K562 (cell line): Measurements from ENCODE around the gene DEF6. TPM values are rescaled to one million over a fixed set of nuclear protein-coding genes. Genes with fewer than 3 reads are reported as not detected.

ENCODE experiments used
- ATAC-seq: fragments of 200-7000 bp; cut with Tn5 transposase; 3 replicates; pipeline ENCODE4 v1.9.1; 2020; ENCODE audit warnings: moderate library complexity
- BruUV-seq: library from RNA; stranded (reverse); fragments of 400-500 nt; replicated peaks from 2 replicates; lab custom pipeline; 2021; lab: Mats Ljungman, UMichigan
- CTCF ChIA-PET: fragments of 300-600 bp; formaldehyde crosslinking; extraction: SDS; loops from one replicate; lab custom pipeline; 2021; ENCODE audit warnings: low intra/inter-chr PET ratio; lab: Yijun Ruan, JAX
- POLR2A ChIA-PET: fragments of 300-600, 350-650 bp; sonication (Branson Sonifier 250); formaldehyde crosslinking; extraction: SDS; loops from one replicate; lab custom pipeline; 2021; ENCODE audit warnings: antibody characterized with exemption, inconsistent platforms; lab: Yijun Ruan, JAX
- DNase-seq, 4 experiments: peaks; one replicate each; pipeline versions ENCODE4 v3.0.0 to v3.0.0-alpha.2; 2011 to 2018; ENCODE audit warnings: low spot score in 3 of 4, mixed read lengths in 3 of 4; ENCODE audit errors: extremely low read depth in 1 of 4
- FAIRE-seq: peaks from 2 replicates; lab custom pipeline; 2011; peaks lifted over from hg19 to GRCh38; lab: Jason Lieb, UNC
- H2AFZ ChIP-seq: 2 replicates; pipeline ENCODE4 v1.6.0; 2011; ENCODE audit warnings: low read depth, low read length, control low read depth, inconsistent platforms
- H3K27ac ChIP-seq: fragments of 200-600 bp; 3 replicates; pipeline ENCODE4 v1.8.0; 2011; ENCODE audit warnings: low read depth, mild to moderate bottlenecking, control low read depth, inconsistent platforms, low read length, moderate library complexity, mixed read lengths; ENCODE audit errors: extremely low read depth
- H3K27me3 ChIP-seq, 2 experiments: fragments of 300-600 bp in 1 of 2; 2 replicates in 1 of 2; 3 replicates in 1 of 2; pipeline versions ENCODE4 v1.6.0 to v1.8.0; 2011; ENCODE audit warnings: inconsistent platforms in 2 of 2, low read length in 2 of 2, mild to moderate bottlenecking in 1 of 2, mixed read lengths in 1 of 2, moderate library complexity in 1 of 2; ENCODE audit not compliant: control insufficient read depth in 2 of 2, insufficient read depth in 2 of 2
- H3K36me3 ChIP-seq: fragments of 300-600 bp; 3 replicates; pipeline ENCODE4 v1.8.0; 2011; ENCODE audit warnings: mild to moderate bottlenecking, low read length, inconsistent platforms; ENCODE audit not compliant: control insufficient read depth, insufficient read depth
- H3K4me1 ChIP-seq, 2 experiments: fragments of 200-600 bp in 1 of 2; replicated peaks in 1 of 2; 2 replicates in 1 of 2; 3 replicates in 1 of 2; pipeline versions ENCODE4 v1.5.1 to v1.8.0; 2011; ENCODE audit warnings: inconsistent platforms in 2 of 2, low read length in 2 of 2, mild to moderate bottlenecking in 1 of 2, mixed read lengths in 1 of 2, moderate library complexity in 1 of 2; ENCODE audit not compliant: control insufficient read depth in 2 of 2, insufficient read depth in 2 of 2
- H3K4me2 ChIP-seq: 2 replicates; pipeline ENCODE4 v1.6.1; 2011; ENCODE audit warnings: low read length, control low read depth, inconsistent platforms, mixed read lengths; ENCODE audit not compliant: insufficient read depth
- H3K4me3 ChIP-seq: fragments of 200-600 bp; sonication (generic), shearing (Covaris generic); 2 replicates; pipeline ENCODE4 v1.5.1; 2016; ENCODE audit warnings: control low read depth, inconsistent platforms
- H3K79me2 ChIP-seq: fragments of 200-600 bp; 3 replicates; pipeline ENCODE4 v1.8.0; 2011; ENCODE audit warnings: low read length, inconsistent platforms; ENCODE audit not compliant: control insufficient read depth, insufficient read depth
- H3K9ac ChIP-seq, 2 experiments: 2 replicates each; pipeline versions ENCODE4 v1.6.0 to v1.6.1; 2011; ENCODE audit warnings: low read depth in 2 of 2, low read length in 2 of 2, control low read depth in 1 of 2, inconsistent platforms in 1 of 2, mild to moderate bottlenecking in 1 of 2, mixed read lengths in 1 of 2; ENCODE audit not compliant: insufficient read depth in 1 of 2
- H3K9me1 ChIP-seq: one replicate; pipeline ENCODE4 v1.6.0; 2011; ENCODE audit warnings: inconsistent platforms, mild to moderate bottlenecking, low read length, moderate library complexity; ENCODE audit not compliant: control insufficient read depth, insufficient read depth
- H3K9me3 ChIP-seq: replicated peaks from 2 replicates; pipeline ENCODE4 v1.5.1; 2011; ENCODE audit warnings: low read depth, low read length, inconsistent platforms; ENCODE audit not compliant: control insufficient read depth, insufficient read depth
- H4K20me1 ChIP-seq: replicated peaks from 2 replicates; pipeline ENCODE4 v1.6.1; 2011; ENCODE audit warnings: low read length, inconsistent platforms, mixed read lengths; ENCODE audit not compliant: control insufficient read depth, insufficient read depth
- CBX5 ChIP-seq: IDR thresholded peaks from 2 replicates; pipeline ENCODE4 v1.6.1; 2014; ENCODE audit warnings: low read depth, borderline replicate concordance
- NR2F6 ChIP-seq: fragments of 450-650 bp; formaldehyde crosslinking; IDR thresholded peaks from 2 replicates; pipeline ENCODE4 v1.4.0; 2020; ENCODE audit warnings: mild to moderate bottlenecking
- TGIF2 ChIP-seq: sonication (generic); formaldehyde crosslinking; IDR thresholded peaks from 2 replicates; pipeline ENCODE4 v1.8.1; 2022; ENCODE audit warnings: mild to moderate bottlenecking, missing genetic modification reagents, moderate library complexity
- WGBS: fragments of 100-300 bp; shearing (Covaris generic); methylation state at CpG from one replicate; pipeline ENCODE4 v1.1.6; 2016; ENCODE audit warnings: low coverage, mixed read lengths; ENCODE audit not compliant: insufficient coverage; ENCODE audit errors: missing lambda C conversion rate; 5-methylcytosine and 5-hydroxymethylcytosine counted together
- in situ Hi-C: fragments of 300-500 bp; cut with MboI; formaldehyde crosslinking; loops from 4 replicates; pipeline ENCODE4 v1.15.0; 2018; ENCODE audit warnings: inconsistent platforms, mixed read lengths
- intact Hi-C: fragments of 100-400 bp; cut with micrococcal nuclease; formaldehyde crosslinking; loops from 2 replicates; pipeline ENCODE4 v1.14.2; 2022
- polyA plus RNA-seq, 8 experiments: library from polyadenylated mRNA; depleted of rRNA in 4 of 8; stranded (reverse) in 5 of 8; unstranded in 3 of 8; fragments of >200 nt; fragmentation: Nextera tagmentation in 2 of 8; fragmentation: Illumina TruSeq in 1 of 8; extraction: Ambion mirVana in 2 of 8; extraction: Trizol in 1 of 8; gene quantifications; 2 replicates each; pipeline versions ENCODE4 v1.2.1 to v1.2.3, GENCODE V29; 2011 to 2014; ENCODE audit warnings: inconsistent platforms in 1 of 8, missing spikeins in 1 of 8
- total RNA-seq, 7 experiments: library from RNA; depleted of rRNA in 6 of 7; stranded (reverse); fragments of >200 nt in 6 of 7; fragmentation: Illumina TruSeq in 2 of 7; extraction: Trizol in 2 of 7; gene quantifications; 2 replicates each; pipeline versions ENCODE4 v1.2.1 to v1.2.3, GENCODE V29; 2011 to 2021; ENCODE audit warnings: low replicate concordance in 1 of 7
- TF ChIP-seq, protein P1 (sequence below): sonication (generic); formaldehyde crosslinking; IDR thresholded peaks from 2 replicates; pipeline ENCODE4 v1.8.0; 2022; ENCODE audit warnings: missing genetic modification reagents, mild to moderate bottlenecking, borderline replicate concordance
- TF ChIP-seq, protein P2 (sequence below), 2 experiments: fragments of 200-800 bp in 1 of 2; sonication (Bioruptor generic) in 1 of 2; sonication (generic) in 1 of 2; formaldehyde crosslinking in 1 of 2; IDR thresholded peaks in 1 of 2; conservative IDR thresholded peaks in 1 of 2; 2 replicates each; pipeline versions ENCODE4 v1.5.0 to v1.6.1; 2016 to 2020; ENCODE audit warnings: missing compliant biosample characterization in 1 of 2, missing genetic modification characterization in 1 of 2, missing genetic modification reagents in 1 of 2
- TF ChIP-seq, protein P3 (sequence below): fragments of 450-650 bp; formaldehyde crosslinking; IDR thresholded peaks from 2 replicates; pipeline ENCODE4 v1.4.0; 2020; ENCODE audit warnings: mild to moderate bottlenecking, moderate library complexity

DEF6 gene
- total and polyA plus RNA-seq, 9 of the 15 experiments (the other 6 are each of a cell fraction or from before 2014, with no cell fraction given): 1.3 to 44.6 (median 22.7) TPM

DNA sequence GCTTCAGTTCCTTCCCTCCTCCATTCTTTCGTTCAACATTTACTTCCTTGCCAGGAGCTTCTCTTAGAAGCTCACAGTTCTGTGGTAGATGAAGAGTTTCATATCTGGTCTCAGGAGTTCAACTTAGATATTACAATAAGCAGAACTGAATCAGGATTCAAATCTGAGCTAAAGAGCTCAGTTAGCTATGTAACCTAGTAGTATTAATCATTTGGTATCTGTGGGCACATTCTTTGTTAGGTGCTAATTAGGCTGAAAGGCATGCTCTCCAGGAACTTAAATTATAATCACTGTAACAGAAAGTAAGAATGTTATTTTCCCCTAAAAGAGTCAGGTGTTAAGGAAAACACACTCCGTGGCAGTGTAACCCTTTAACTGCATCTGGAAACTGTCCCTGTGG, 29.7 kb upstream of the DEF6 start:
- Histone ChIP-seq H3K4me1 (peaks cover 13 to 34% of the 10 kb centered on the region in 2 experiments), H3K9ac (no peak overlapping the region), H3K27ac (no peak overlapping the region), H3K4me2 (no peak overlapping the region), H3K9me1 (no peaks in the 10 kb centered on the region), H3K27me3 (no peaks in the 10 kb centered on the region), H4K20me1 (no peaks in the 10 kb centered on the region), H3K9me3 (no peaks in the 10 kb centered on the region), H3K36me3 (no peaks in the 10 kb centered on the region), H3K4me3 (no peak overlapping the region), H2AFZ (no peak overlapping the region), H3K79me2 (no peaks in the 10 kb centered on the region)
- TF ChIP-seq, protein P1, sequence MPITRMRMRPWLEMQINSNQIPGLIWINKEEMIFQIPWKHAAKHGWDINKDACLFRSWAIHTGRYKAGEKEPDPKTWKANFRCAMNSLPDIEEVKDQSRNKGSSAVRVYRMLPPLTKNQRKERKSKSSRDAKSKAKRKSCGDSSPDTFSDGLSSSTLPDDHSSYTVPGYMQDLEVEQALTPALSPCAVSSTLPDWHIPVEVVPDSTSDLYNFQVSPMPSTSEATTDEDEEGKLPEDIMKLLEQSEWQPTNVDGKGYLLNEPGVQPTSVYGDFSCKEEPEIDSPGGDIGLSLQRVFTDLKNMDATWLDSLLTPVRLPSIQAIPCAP (CRISPR knock-in tag): no peak
- TF ChIP-seq NR2F6 (CRISPR knock-in tag) (no peak), CBX5 (no peak), TGIF2 (CRISPR knock-in tag) (no peak)
- TF ChIP-seq, protein P2, sequence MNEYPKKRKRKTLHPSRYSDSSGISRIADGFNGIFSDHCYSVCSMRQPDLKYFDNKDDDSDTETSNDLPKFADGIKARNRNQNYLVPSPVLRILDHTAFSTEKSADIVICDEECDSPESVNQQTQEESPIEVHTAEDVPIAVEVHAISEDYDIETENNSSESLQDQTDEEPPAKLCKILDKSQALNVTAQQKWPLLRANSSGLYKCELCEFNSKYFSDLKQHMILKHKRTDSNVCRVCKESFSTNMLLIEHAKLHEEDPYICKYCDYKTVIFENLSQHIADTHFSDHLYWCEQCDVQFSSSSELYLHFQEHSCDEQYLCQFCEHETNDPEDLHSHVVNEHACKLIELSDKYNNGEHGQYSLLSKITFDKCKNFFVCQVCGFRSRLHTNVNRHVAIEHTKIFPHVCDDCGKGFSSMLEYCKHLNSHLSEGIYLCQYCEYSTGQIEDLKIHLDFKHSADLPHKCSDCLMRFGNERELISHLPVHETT (CRISPR knock-in tag; conservative IDR thresholded peaks at IDR 0.05 in 1 of 2, IDR thresholded peaks at IDR 0.05 in 1 of 2): no peak
- TF ChIP-seq, protein P3, sequence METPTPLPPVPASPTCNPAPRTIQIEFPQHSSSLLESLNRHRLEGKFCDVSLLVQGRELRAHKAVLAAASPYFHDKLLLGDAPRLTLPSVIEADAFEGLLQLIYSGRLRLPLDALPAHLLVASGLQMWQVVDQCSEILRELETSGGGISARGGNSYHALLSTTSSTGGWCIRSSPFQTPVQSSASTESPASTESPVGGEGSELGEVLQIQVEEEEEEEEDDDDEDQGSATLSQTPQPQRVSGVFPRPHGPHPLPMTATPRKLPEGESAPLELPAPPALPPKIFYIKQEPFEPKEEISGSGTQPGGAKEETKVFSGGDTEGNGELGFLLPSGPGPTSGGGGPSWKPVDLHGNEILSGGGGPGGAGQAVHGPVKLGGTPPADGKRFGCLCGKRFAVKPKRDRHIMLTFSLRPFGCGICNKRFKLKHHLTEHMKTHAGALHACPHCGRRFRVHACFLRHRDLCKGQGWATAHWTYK (CRISPR knock-in tag): no peak
- no peak for FAIRE-seq
- in situ Hi-C loops (no loop called here), intact Hi-C loops (no loop called here)
- CTCF ChIA-PET: no interaction called here
- no TSS peak for BruUV-seq
- no peak for ATAC-seq
- 42% methylated on average over 2 of the region's 2 CpGs for WGBS
- POLR2A ChIA-PET: interaction anchor here (0.6 to 3.2 kb wide), 3 partner anchors 9 to 204 kb away, joined by 3 to 34 read pairs (median 5); partner anchors contain the start of gene ZNF76
- no peak for DNase-seq
